Stimulated activated CD8-positive, alpha-beta memory T cell treated with anti-CD3 and anti-CD28 coated beads, Interleukin-7, amount 100 ng/mL, for 4 hours (primary cell): ENCODE measurements around the gene TJP2.

Experiments
- DNase-seq, 2 donors: peaks; one replicate each; pipeline ENCODE4 v3.0.0-alpha.2; 2020; ENCODE audit warnings: low read depth in 2 of 2

Gene TJP2

DNA sequence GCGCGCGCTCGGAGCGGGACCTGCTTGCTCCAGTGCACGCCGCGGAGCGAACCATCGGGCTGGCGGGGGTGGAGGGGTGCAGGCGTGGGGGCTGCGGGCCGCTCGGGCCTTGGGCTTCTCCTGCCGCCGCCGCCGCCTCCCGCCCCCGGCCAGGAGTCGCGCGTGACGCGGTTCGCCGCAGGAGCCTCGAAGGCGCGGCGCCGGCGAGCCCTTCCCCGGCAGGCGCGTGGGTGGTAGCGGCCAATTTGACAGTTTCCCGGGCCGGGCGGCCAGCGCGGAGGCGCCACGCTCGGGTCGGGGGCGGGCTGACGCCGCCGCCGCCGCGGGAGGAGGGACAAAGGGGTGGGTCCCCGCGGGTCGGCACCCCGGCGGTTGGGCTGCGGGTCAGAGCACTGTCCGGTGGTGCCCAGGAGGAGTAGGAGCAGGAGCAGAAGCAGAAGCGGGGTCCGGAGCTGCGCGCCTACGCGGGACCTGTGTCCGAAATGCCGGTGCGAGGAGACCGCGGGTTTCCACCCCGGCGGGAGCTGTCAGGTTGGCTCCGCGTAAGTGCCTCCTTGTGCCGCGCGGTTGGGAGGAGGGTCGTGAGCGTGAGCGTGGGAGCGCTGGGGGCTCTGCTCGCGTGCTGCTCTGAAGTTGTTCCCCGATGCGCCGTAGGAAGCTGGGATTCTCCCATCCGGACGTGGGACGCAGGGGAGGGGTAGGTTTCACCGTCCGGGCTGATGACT, at the start of gene TJP2:
Gene TJP2 (plus strand): TSS at position 387 of the 725 bp plus-strand sequence. CDS start 96 bp downstream, at position 483.
- DNase-seq, result peak in 1 of 2 donors; percentile 35

DNA sequence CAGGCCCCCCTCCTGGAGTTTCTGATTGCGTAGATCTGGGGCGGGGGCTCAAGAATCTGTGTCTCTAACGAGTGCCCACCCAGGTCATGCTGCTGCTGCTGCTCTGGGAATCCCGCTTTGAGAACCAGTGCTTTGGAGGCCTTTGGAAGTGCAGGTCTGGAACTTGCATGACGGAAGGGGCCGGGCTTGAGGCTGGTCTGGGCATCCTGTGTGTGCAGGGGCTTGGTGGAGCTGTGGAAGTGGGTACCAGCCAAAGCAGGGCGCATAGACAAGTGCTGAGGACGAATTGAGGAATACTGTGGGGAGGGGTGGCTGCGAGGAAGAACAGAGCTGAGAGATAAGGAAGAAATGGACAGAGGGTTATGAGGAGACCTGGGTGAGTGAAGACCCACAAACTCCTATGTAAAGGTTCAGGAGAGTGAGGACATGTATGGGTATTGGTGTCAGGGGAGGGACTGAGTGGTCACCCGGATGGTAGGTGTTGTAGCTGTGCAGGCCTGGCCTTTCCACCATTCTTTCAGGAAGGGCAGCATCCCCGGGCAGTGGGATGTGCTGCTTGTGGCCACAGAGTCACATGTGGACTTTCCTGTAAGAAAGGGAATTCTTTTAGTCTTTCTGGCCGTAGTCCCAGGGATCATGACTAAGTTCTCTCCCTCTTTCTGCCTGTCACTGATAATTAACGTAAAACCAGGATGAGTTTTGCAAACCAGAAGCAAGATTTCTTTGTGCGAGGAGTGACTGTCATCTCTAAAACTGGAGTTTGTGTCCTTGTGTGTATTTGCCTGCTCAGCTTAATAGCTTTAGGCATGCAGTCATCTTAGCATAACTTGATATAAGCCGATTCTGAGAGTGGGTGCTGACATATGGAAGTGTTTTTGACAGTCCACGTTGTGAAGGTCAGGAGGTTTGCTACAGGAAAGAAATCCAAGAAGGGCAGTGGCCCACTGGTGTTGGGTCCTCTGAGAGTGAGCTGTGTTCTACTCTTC, 43.3 kb upstream of the TJP2 start:
- no peak for DNase-seq

DNA sequence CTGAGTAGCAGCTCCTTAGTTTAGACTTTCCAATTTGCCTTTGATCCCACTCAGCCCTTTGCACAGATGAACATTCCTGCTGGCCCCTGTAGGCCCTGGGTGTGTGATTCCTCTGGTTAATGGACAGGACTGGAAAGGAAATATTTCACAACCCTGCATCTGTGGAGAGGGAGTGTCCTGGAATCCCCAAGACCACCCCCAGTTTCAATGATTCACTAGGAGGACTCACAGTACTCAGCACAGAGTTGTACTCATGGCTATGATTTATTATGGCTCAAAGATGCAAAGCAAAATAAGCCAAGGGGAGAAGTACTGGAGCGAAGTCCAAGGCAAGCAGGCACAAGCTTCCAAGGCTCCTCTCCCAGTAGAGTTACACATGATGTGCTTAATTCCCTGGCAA, 42.4 kb upstream of the TJP2 start:
- DNase-seq, result no peak

DNA sequence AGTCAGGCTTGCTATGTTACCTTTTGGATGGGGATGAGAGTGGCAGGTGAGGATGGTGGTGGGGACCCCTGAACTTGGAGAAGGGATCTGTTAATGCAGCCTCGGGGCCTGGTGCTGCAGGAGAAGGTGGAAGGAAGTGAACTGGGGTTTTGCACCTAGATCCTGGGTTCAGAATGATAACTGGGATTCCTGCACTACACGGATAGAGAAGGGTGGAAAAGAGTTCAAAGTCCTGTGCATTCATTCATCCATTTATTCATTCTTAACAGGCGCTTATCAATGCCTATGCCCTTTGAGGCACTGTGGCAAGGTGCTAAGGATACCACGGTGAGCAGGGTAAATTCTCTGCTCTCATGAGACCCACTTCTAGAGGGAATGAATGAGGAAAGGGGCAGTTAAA, 41.7 kb upstream of the TJP2 start:
- no peak for DNase-seq

DNA sequence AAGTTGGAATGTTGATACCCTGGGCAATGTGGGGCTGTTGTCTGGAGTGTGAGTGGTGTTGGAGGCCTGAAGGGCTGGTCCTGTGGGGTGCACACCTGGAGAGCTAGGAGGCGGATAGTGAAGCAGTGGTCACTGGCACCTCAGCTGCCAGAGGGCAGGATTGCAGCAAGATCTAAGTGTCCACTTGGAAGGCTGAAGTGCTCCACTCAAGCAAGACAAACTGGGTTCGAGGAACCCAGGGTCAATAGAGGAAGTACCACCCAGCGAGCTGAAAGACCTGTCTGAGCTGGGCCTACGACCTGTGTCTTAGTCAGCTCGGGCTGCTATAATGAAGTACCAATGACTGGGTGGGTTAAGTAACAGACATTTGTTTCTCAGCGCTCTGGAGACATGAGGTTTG, 39.7 kb upstream of the TJP2 start:
- no peak for DNase-seq

DNA sequence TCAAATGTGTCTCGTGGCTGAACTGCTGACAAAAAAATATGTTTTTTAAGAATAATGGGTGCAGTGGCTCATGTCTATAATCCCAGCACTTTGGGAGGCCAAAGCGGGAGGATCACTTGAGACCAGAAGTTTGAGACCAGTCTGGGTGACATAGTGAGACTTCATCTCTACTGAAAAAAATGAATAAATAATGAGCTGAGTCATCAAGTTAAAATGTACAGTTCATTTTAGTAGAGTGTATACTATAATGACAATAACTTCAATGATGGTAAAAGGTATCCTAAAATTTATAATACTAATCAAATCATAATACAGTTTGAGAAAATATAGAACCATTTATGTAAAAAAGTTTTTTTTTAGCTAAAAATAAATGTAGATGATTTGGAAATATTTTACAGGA, 37.9 kb upstream of the TJP2 start:
- no peak for DNase-seq

DNA sequence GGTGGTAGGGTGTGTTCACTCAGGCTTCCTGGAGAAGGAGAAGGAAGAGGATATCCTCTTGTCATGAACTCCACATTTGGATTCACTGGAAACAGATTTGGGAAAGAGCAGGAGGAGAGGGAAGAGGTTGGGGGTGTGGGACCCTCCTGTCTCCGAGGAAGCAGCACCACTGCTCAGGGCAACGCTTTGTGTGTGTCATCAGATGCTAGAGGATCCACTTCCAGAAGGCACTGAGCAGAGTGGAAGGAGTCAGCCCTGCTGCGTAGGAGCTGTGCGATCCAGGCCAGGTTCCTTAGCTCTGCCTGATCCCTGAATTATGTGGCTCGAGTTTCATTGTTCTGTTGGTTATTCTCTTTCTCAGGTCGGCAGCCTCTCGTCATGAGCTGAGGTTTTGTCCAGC, 37.3 kb upstream of the TJP2 start:
- DNase-seq, result no peak

DNA sequence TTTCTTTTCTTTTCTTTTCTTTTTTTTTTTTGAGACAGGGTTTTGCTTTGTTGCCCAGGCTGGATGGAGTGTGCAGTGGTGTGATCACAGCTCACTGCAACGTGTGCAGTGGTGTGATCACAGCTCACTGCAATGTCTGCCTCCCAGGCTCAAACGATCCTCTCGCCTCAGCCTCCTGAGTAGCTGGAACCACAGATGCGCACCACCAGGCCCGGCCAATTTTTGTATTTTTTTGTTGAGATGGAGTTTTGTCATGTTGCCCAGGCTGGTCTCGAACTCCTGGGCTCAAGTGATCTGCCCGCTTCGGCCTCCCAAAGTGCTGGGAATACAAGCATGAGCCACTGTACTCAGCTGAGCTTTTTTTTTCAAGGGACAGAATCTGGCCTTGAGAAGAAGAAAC, 36.8 kb upstream of the TJP2 start:
- DNase-seq, result no peak

DNA sequence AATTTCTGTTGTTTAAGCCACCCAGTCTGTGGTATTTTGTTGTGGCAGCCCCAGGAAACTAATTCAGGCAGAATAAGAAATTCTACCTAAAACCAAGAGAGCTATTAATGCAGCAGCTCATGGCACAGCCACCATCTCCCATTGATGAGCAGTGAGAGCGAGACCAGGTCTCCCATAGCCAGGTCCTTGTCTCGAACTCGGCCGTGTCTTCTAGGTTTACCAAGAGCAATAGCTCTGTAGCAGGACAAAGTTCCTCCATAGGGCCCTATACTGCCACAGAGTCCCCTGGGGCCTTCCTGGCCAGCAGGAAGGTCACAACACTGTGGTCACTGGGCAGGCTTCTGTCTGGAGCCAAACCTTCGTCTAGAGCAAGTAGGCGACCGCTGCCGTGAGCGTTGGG, 34.5 kb upstream of the TJP2 start:
- no peak for DNase-seq

DNA sequence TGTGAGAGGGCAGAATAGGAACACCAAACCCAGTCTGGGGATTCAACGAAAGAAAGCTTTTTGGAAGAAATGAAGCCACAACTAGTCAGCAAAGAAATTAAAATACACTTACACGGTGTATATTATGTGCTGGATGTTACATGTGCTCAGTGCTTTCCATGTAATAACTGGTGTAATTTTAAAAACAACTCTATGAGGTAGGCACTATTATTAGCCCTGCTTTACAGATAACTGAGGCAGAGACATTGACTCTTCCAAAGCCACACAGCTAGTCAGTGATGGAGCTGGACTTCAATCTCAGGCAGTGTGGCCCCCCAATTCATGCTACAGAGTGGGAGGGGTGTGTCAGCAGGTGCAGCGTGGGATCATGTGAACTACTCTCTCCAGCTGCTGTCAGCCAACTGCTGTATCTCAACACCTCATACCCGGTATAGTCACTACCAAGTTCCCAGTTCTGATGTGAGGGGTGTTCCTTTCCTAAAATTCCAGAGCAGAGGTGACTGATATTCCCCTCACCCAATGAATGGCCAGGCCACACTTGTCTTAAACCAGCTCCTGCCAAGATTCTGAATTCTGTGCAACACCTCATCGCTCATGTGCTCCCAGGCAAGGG, 33.8 kb upstream of the TJP2 start:
- no peak for DNase-seq

DNA sequence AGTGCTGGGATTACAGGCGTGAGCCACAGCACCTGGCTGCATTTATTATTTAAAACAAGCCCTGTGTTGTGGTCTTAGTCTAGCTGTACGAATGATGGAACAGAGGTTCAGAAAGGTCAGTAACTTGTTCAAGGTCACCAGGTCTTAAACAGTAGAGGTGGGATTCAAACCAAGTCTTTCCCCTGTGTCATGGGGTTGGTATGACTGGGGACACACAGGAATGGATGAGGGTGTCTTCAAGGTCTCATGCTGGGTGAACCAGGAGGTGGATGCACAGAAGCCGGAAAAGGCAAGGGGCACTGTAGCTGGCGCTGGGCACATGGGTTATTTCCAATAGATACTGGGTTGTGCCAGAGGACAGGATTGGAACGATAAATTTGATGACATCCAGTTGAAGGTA, 32.2 kb upstream of the TJP2 start:
- DNase-seq, result no peak

DNA sequence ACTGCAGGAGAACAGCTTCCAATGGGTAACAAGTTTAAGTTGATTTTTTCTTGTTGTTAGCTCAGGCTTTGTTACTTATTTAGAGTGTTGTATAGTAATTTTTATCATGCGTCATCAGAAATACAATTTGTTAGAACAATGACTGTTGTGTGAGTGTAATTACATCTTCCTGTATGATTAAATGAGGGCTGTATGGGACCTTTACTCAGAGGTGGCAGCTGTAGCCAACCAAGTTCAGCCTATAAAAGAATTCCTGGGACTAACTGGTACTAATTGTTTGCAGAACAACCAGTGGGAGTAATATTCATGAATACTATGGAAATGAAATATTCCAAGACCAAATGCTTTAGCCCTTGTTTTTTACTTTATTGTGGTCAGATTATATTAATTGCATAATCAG, 30.8 kb upstream of the TJP2 start:
- no peak for DNase-seq

DNA sequence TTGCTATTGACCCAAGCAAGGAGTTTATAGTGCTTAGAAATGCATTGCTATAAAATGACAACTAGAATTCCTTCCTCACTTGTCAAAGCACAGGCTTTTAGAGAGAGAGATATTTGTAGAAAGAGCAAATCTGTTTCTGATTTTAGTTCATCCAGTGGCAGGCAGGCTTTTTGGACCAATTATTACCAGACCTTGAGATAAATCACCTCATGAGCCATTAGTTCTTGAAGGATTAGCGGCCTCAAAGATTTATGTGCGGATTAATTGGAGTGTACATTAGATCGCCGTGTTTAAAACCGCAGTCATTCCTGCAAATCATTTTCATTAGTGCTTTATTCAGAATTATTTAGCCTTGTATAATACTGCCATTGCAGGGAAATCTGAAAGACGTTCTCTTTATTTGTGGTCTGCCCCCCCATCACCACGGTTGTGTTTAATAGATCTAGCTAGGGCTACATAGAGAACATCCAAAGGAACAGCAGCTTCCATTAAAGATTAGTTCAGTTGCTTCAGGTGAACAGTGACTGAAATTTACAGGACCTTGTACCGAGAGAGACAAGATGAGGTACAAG, 28.8 kb upstream of the TJP2 start:
- no peak for DNase-seq

DNA sequence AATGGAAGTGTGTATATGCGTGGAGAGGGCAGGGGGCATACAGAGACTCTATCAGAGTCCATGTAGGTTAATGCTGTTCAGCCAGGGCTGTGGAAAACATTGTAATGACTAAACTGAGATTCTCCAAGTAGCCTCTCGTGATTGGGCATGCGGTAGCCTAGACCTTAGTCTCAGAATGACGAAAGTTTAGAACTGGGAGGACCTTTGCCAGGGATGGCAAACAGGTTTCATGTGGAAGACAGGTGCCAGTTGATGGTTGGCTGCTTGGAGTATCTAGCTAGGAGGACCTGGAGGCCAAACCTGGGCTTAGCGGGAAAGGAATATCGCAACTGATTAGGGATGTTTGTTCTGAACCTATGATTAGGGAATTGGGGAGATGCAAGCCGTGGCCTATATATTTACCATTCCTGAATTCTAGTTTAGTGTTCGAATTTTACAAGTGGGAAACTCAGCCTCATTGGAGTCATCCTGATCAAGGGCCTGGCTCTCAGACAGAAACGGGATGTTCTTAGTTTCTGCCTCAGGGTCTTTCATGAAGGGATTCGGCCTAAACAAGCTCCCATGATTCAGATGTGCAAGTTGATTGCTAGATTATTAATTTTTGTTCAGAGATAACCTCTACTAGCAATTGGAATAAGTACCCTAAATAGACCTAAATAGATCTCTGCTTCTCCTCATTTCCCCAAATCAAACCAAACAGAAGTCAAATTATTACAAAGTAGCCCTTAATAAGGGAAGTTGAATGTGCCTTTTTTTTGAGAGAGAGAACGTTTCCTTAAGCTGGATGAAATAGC, 26.8 kb upstream of the TJP2 start:
- DNase-seq, result no peak

DNA sequence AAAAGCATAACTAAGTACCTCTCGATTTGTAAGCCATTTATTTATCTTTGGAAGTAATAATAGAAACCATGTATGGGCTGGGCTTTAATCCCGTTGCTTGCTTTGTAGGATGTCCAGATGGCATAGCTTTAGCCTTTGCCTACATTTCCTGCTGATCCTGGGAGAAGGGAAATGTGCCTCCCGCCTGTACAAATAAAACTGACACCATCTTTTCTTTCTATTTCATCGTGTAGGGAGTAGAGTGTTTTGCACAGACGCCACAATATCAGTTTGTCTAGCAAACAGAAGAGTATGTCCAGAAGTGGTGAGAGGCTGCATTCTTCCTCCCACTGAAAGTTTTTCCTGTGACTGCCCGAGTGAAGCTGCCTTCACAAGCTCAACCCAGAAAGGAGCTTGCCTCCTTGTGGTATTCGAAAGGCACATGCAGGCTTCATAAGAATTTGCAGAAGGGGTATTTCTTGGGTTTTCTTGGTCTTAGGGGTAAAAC, 24.7 kb upstream of the TJP2 start:
- no peak for DNase-seq

DNA sequence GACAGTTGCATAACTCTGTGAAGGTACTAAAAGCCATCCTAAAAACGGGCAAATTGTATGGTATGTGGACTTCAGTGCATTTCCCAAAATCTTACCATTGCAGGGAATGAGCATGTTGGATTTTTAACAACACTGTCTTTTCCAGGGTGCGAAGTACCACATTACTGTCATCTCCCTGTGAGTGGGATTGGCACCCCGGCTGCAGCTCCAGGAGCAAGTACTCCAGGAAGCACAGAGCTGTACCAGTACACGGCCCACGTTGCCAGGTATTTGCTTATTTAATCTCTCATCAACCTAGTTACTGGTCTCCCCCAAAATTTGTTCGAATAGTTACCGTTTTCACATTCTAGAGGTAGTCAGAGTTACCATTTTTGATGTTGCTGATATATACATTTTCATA, 22.6 kb upstream of the TJP2 start:
- no peak for DNase-seq

DNA sequence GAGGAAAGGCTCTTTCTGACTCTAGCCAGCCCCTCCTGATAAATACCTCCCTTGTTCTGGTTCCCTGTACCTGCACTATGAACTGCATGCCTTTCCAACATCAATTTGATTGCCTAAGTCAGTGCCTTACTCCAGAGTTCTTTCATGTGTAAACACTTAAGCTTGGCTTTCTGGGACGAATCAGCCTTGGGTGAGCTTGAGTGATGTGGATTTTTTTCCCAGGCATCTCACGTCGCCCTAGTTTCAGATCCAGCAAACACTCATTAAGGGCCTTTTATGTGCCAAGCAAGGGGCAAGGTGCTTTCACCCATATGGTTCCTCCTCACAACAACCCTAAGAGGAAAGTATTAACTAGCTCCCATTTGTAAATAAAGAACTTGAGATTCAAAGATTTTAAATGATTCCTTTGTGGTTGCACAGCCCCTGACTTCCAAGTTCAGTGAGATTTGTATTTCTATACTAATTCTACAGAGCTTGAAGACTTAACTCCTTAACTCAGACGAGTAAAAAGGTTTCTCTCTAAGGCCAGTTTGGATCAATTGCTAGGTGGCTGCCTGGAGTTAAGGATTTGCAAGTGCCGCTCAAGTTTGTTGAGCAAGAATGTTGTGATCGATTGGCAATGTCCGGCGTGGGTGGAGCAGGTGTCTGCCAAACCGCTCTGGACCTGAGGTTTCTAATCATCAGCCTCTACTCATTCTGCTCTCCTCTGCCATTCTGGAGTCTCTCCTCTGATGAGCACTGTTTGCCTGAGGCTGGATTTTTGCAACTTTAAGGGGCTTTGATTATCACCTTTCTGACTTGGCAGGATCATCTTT, 20.2 kb upstream of the TJP2 start:
- DNase-seq, result no peak

DNA sequence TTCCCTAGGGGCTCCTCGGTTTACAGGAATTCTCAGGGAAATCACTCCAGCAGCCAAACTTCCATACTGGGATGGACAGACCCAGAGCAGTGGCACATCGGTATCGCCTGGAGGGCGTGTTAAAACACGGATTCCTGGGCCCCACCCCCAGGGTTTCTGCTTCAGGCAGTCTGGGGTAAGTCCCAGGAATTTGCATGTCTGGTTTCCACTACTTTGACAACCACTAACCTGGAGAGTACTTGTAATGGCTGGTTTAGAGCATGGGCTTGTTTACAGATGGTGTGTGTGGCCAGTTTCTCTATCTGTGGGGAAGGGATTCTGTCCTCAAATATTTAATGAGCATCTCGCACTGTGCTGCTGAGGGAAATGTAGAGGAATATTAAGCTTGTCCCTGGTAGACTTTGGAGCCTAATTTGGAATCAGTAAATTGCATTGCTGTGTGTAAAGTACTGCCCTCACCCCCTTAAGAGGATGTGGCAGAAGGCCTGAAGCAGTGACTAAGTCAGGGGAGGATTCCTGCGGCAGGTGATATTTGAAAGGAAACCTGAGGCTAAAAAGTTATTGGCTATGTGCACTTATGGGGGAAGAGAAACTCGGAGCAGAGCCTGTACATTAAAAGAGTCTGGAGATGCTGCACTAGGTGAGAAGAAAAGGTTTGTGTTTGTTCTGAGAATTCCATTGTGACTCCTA, 18.6 kb upstream of the TJP2 start:
- DNase-seq, result no peak

DNA sequence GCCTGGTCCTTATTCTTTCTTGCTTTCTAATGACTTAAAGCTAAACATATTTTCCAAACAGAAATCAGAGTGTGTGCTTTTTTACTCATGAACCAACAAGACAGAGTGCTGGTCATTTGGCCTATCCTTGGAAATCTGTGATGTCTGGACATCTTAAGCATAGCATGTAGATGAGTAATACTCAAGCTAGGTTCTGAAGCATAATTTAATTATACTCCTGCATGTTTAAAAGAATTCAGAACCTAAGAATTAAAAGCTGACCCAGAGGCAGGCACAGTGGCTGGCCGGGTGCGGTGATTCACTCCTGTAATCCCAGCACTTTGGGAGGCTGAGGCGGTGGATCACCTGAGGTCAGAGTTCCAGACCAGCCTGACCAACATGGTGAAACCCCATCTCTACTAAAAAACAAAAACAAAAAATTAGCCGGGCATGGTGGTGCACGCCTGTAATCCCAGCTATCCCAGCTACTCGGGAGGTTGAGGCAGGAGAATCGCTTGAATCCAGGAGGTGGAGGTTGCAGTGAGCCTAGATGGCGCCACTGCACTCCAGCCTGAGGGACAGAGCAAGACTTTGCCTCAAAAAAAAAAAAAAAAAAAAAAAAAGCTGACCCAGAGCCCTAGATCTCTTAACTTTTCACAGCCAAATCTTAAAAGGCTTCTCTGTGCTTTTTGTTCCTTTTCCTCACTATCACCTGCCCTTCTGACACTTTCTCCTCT, 16.2 kb upstream of the TJP2 start:
- no peak for DNase-seq
